GM23338 (cell line): Measurements from ENCODE around the gene DCAF6. TPM values are rescaled to one million over a fixed set of nuclear protein-coding genes. Genes with fewer than 3 reads are reported as not detected.

Source experiments
- ATAC-seq: fragments of 200-7000 bp; cut with Tn5 transposase; 3 replicates; pipeline ENCODE4 v1.9.1; 2020
- DNase-seq: peaks from one replicate; pipeline ENCODE4 v3.0.0-alpha.2; 2015; ENCODE audit warnings: low spot score
- H2AFZ ChIP-seq: fragments of 200-600 bp; sonication (generic); 2 replicates; pipeline ENCODE4 v1.8.0; 2016; ENCODE audit warnings: antibody characterized with exemption, mild to moderate bottlenecking, moderate library complexity
- H3F3A ChIP-seq: fragments of 200-600 bp; sonication (generic); replicated peaks from 2 replicates; pipeline ENCODE4 v1.8.0; 2017; ENCODE audit warnings: antibody characterized with exemption, mixed run types, low read depth
- H3K27ac ChIP-seq: fragments of 200-600 bp; sonication (generic); 2 replicates; pipeline ENCODE4 v1.6.1; 2016; ENCODE audit warnings: low read depth
- H3K27me3 ChIP-seq: fragments of 200-600 bp; sonication (generic); 2 replicates; pipeline ENCODE4 v1.8.0; 2016; ENCODE audit warnings: mild to moderate bottlenecking, mixed run types, moderate library complexity; ENCODE audit not compliant: insufficient read depth
- H3K36me3 ChIP-seq: fragments of 200-600 bp; sonication (generic); 2 replicates; pipeline ENCODE4 v1.8.0; 2016; ENCODE audit warnings: mild to moderate bottlenecking; ENCODE audit not compliant: insufficient read depth
- H3K4me1 ChIP-seq: fragments of 200-600 bp; sonication (generic); 2 replicates; pipeline ENCODE4 v1.8.0; 2016; ENCODE audit warnings: mild to moderate bottlenecking, moderate library complexity; ENCODE audit not compliant: insufficient read depth
- H3K4me2 ChIP-seq: fragments of 200-600 bp; sonication (generic); 2 replicates; pipeline ENCODE4 v1.7.1; 2017; ENCODE audit warnings: mixed run types
- H3K4me3 ChIP-seq: fragments of 200-600 bp; sonication (generic); 2 replicates; pipeline ENCODE4 v1.6.1; 2016; ENCODE audit warnings: mixed run types
- H3K79me2 ChIP-seq: fragments of 200-600 bp; sonication (generic); replicated peaks from 2 replicates; pipeline ENCODE4 v1.8.0; 2017; ENCODE audit warnings: mild to moderate bottlenecking; ENCODE audit not compliant: insufficient read depth
- H3K9me2 ChIP-seq: fragments of 200-600 bp; sonication (generic); 2 replicates; pipeline ENCODE4 v1.8.0; 2017; ENCODE audit not compliant: insufficient read depth
- H4K20me1 ChIP-seq: fragments of 200-600 bp; sonication (generic); replicated peaks from 2 replicates; pipeline ENCODE4 v1.8.0; 2017; ENCODE audit warnings: mild to moderate bottlenecking; ENCODE audit not compliant: insufficient read depth
- H3K27ac Mint-ChIP-seq: 2 replicates; pipeline ENCODE4 v1.8.0; 2020; ENCODE audit warnings: inconsistent platforms, mild to moderate bottlenecking, moderate library complexity, mixed read lengths
- H3K27me3 Mint-ChIP-seq: 3 replicates; pipeline ENCODE4 v1.8.0; 2022; ENCODE audit warnings: low read depth, mild to moderate bottlenecking, moderate library complexity, mixed read lengths, inconsistent platforms; ENCODE audit not compliant: insufficient read depth, poor library complexity
- H3K36me3 Mint-ChIP-seq: 3 replicates; pipeline ENCODE4 v1.8.0; 2021; ENCODE audit warnings: low read depth, mild to moderate bottlenecking, inconsistent platforms, moderate library complexity, mixed read lengths
- H3K4me1 Mint-ChIP-seq: 3 replicates; pipeline ENCODE4 v1.8.0; 2020; ENCODE audit warnings: mild to moderate bottlenecking, inconsistent platforms, mixed read lengths
- H3K4me3 Mint-ChIP-seq: 3 replicates; pipeline ENCODE4 v1.8.0; 2021; ENCODE audit warnings: moderate library complexity, mild to moderate bottlenecking, inconsistent platforms, mixed read lengths
- H3K9me3 Mint-ChIP-seq: 3 replicates; pipeline ENCODE4 v1.8.0; 2020; ENCODE audit warnings: moderate library complexity, mild to moderate bottlenecking, inconsistent platforms, mixed read lengths
- CREB1 ChIP-seq: fragments of 250-450 bp; sonication (Bioruptor Pico); IDR thresholded peaks from 2 replicates; pipeline ENCODE4 v1.5.0; 2020; ENCODE audit warnings: low read depth, mild to moderate bottlenecking, moderate library complexity
- EZH2 ChIP-seq: fragments of 200-600 bp; sonication (generic); IDR thresholded peaks from one replicate; pipeline ENCODE4 v1.8.0; 2017; ENCODE audit warnings: antibody characterized with exemption, mild to moderate bottlenecking, low read depth; ENCODE audit not compliant: unreplicated experiment
- JUNB ChIP-seq: IDR thresholded peaks from one replicate; pipeline ENCODE4 v1.6.1; 2016; ENCODE audit warnings: antibody characterized with exemption; ENCODE audit not compliant: unreplicated experiment
- POLR2AphosphoS5 ChIP-seq: IDR thresholded peaks from 2 replicates; pipeline ENCODE4 v1.6.1; 2016; ENCODE audit warnings: antibody characterized with exemption, low read depth
- STAT1 ChIP-seq: IDR thresholded peaks from one replicate; pipeline ENCODE4 v1.6.1; 2016; ENCODE audit warnings: antibody characterized with exemption; ENCODE audit not compliant: unreplicated experiment
- ZNF114 ChIP-seq: fragments of 250-450 bp; sonication (Bioruptor Pico); IDR thresholded peaks from 2 replicates; pipeline ENCODE4 v1.5.0; 2020; ENCODE audit warnings: mild to moderate bottlenecking, moderate library complexity
- ZNF331 ChIP-seq: fragments of 250-450 bp; sonication (Bioruptor Pico); IDR thresholded peaks from 2 replicates; pipeline ENCODE4 v1.5.0; 2020; ENCODE audit warnings: low read depth, mild to moderate bottlenecking, moderate library complexity
- polyA plus RNA-seq: library from polyadenylated mRNA; unstranded; fragments of >200 nt; fragmentation: Nextera tagmentation; extraction: Ambion mirVana; gene quantifications from 2 replicates; pipeline ENCODE4 v1.2.1, GENCODE V29; 2016
- total RNA-seq: library from RNA; depleted of rRNA; stranded (reverse); fragments of >200 nt; shearing (Covaris generic); gene quantifications from 2 replicates; pipeline ENCODE4 v1.2.3, GENCODE V29; 2014
- TF ChIP-seq, protein P1 (sequence below): IDR thresholded peaks from 2 replicates; pipeline ENCODE4 v1.6.1; 2016; ENCODE audit warnings: antibody characterized with exemption
- TF ChIP-seq, protein P2 (sequence below), 2 experiments: fragments of 200-600 bp in 1 of 2; sonication (generic) in 1 of 2; conservative IDR thresholded peaks; 2 replicates each; pipeline versions ENCODE4 v1.5.1 to v1.6.1; 2016 to 2017; ENCODE audit warnings: antibody characterized with exemption in 2 of 2, low read depth in 2 of 2, mild to moderate bottlenecking in 2 of 2, moderate library complexity in 1 of 2
- TF ChIP-seq, protein P3 (sequence below): IDR thresholded peaks from one replicate; pipeline ENCODE4 v1.6.1; 2018; ENCODE audit warnings: antibody characterized with exemption; ENCODE audit not compliant: unreplicated experiment

Gene DCAF6
- total and polyA plus RNA-seq, 2 experiments from 2014 or later, result 18.6 to 27.3 TPM

DNA sequence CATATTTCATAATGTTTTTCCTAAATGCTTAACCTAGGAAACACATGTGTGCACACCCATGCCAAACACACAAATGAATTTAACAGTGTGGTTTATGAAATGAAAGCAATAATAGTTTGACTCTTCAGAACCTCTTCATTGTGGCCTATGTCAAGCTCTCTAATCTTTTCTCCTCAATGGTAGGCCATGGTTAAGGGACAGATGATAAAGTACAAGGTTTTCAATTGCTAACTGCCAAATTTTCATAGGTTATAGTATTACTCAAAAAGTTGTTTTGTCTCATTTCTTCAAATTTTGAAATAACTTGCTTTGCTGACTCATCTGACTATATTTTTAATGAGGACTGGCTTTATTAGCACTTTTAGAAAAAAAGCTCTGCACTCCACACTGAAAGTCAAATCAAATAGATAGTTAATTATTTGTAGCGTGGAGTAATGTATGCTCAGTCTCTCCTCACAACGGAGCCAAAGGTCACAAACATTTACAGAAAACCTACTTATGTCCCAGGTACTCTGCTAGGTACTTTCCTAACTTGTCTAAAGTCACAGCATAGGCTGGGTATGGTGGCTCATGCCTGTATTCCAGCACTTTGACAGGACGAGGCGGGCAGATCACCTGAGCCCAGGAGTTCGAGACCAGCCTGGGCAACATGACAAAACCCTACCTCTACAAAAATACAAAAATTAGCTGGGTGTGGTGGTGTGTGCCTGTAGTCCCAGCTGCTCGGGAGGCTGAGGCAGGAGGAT lies 19.5 kb upstream of the DCAF6 start:
- H3K27ac ChIP-seq, result no peak overlapping the region
- H3K4me3 Mint-ChIP-seq, result no peak overlapping the region
- no peak overlapping the region for H3K4me3 ChIP-seq
- no peak overlapping the region for H3K4me2 ChIP-seq
- H3K4me1 Mint-ChIP-seq, result peaks cover 14% of the 10 kb centered on the region
- H4K20me1 ChIP-seq, result no peaks in the 10 kb centered on the region
- H3K36me3 ChIP-seq, result no peaks in the 10 kb centered on the region
- no peaks in the 10 kb centered on the region for H3K27me3 Mint-ChIP-seq
- no peaks in the 10 kb centered on the region for H3K79me2 ChIP-seq
- H3K9me3 Mint-ChIP-seq, result peaks cover 4% of the 10 kb centered on the region; the same call in 1 of the 3 replicates
- H3K4me1 ChIP-seq, result peaks cover 17% of the 10 kb centered on the region
- no peaks in the 10 kb centered on the region for H3K36me3 Mint-ChIP-seq
- no peak overlapping the region for H2AFZ ChIP-seq
- DNase-seq (no peak), ATAC-seq (no peak)
- H3K27me3 ChIP-seq, result no peaks in the 10 kb centered on the region
- H3F3A ChIP-seq, result no peaks in the 10 kb centered on the region
- no peaks in the 10 kb centered on the region for H3K9me2 ChIP-seq
- TF ChIP-seq CREB1 (CRISPR knock-in tag) (no peak), POLR2AphosphoS5 (no peak), JUNB (no peak), EZH2 (no peak), ZNF114 (CRISPR knock-in tag) (no peak)
- TF ChIP-seq, protein P1, sequence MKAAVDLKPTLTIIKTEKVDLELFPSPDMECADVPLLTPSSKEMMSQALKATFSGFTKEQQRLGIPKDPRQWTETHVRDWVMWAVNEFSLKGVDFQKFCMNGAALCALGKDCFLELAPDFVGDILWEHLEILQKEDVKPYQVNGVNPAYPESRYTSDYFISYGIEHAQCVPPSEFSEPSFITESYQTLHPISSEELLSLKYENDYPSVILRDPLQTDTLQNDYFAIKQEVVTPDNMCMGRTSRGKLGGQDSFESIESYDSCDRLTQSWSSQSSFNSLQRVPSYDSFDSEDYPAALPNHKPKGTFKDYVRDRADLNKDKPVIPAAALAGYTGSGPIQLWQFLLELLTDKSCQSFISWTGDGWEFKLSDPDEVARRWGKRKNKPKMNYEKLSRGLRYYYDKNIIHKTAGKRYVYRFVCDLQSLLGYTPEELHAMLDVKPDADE, result no peak
- TF ChIP-seq, protein P2, sequence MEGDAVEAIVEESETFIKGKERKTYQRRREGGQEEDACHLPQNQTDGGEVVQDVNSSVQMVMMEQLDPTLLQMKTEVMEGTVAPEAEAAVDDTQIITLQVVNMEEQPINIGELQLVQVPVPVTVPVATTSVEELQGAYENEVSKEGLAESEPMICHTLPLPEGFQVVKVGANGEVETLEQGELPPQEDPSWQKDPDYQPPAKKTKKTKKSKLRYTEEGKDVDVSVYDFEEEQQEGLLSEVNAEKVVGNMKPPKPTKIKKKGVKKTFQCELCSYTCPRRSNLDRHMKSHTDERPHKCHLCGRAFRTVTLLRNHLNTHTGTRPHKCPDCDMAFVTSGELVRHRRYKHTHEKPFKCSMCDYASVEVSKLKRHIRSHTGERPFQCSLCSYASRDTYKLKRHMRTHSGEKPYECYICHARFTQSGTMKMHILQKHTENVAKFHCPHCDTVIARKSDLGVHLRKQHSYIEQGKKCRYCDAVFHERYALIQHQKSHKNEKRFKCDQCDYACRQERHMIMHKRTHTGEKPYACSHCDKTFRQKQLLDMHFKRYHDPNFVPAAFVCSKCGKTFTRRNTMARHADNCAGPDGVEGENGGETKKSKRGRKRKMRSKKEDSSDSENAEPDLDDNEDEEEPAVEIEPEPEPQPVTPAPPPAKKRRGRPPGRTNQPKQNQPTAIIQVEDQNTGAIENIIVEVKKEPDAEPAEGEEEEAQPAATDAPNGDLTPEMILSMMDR (conservative IDR thresholded peaks at IDR 0.05; ENCODE audit: low read depth in 2 of 2), result no peak
- H3K27ac Mint-ChIP-seq, result no peak overlapping the region

DNA sequence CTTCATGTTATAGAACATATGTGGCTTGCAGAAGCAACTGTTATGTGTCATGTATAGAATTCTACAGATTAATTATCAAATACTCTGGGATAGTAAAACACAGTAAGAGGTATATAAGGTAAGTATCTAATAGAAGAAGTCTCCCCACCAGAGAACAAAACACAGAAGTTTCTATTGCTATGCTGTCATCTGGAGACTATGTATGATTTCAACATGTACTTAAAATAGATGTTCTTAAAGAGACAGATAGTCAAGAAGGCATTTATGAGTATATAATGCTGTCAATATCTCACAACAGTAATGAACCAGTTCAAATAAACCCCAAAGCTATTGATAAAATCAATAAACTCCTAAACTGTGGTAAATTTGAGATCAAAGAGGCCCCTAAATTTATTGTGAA lies 14.5 kb upstream of the DCAF6 start:
- Mint-ChIP-seq H3K27me3 (no peaks in the 10 kb centered on the region), H3K36me3 (no peaks in the 10 kb centered on the region), H3K9me3 (no peaks in the 10 kb centered on the region), H3K4me3 (no peak overlapping the region), H3K27ac (no peak overlapping the region), H3K4me1 (peaks cover 5% of the 10 kb centered on the region; the same call in 2 of the 3 replicates)
- H3K36me3 ChIP-seq, result no peaks in the 10 kb centered on the region
- no peak overlapping the region for H3K27ac ChIP-seq
- ATAC-seq (no peak), DNase-seq (no peak)
- H3K9me2 ChIP-seq, result no peaks in the 10 kb centered on the region
- H2AFZ ChIP-seq, result no peak overlapping the region
- H3K4me2 ChIP-seq, result no peak overlapping the region
- no peaks in the 10 kb centered on the region for H4K20me1 ChIP-seq
- H3K79me2 ChIP-seq, result peaks cover 6% of the 10 kb centered on the region
- H3F3A ChIP-seq, result no peaks in the 10 kb centered on the region
- H3K27me3 ChIP-seq, result no peaks in the 10 kb centered on the region
- H3K4me1 ChIP-seq, result peaks cover 12% of the 10 kb centered on the region
- H3K4me3 ChIP-seq, result no peak overlapping the region
- TF ChIP-seq, protein P3, sequence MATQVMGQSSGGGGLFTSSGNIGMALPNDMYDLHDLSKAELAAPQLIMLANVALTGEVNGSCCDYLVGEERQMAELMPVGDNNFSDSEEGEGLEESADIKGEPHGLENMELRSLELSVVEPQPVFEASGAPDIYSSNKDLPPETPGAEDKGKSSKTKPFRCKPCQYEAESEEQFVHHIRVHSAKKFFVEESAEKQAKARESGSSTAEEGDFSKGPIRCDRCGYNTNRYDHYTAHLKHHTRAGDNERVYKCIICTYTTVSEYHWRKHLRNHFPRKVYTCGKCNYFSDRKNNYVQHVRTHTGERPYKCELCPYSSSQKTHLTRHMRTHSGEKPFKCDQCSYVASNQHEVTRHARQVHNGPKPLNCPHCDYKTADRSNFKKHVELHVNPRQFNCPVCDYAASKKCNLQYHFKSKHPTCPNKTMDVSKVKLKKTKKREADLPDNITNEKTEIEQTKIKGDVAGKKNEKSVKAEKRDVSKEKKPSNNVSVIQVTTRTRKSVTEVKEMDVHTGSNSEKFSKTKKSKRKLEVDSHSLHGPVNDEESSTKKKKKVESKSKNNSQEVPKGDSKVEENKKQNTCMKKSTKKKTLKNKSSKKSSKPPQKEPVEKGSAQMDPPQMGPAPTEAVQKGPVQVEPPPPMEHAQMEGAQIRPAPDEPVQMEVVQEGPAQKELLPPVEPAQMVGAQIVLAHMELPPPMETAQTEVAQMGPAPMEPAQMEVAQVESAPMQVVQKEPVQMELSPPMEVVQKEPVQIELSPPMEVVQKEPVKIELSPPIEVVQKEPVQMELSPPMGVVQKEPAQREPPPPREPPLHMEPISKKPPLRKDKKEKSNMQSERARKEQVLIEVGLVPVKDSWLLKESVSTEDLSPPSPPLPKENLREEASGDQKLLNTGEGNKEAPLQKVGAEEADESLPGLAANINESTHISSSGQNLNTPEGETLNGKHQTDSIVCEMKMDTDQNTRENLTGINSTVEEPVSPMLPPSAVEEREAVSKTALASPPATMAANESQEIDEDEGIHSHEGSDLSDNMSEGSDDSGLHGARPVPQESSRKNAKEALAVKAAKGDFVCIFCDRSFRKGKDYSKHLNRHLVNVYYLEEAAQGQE, result no peak
- TF ChIP-seq ZNF331 (CRISPR knock-in tag) (no peak), ZNF114 (CRISPR knock-in tag) (no peak), JUNB (no peak), STAT1 (no peak), CREB1 (CRISPR knock-in tag) (no peak)
